Bone marrow (tissue), 2 donors: ENCODE results near the gene CCDC12.

Source experiments
- DNase-seq, 2 donors: peaks; one replicate each; lab custom pipeline; 2025; lab: John Stamatoyannopoulos, UW

CCDC12 gene

GRCh38 chr3:46996689-46997452, 20.3 kb upstream of the CCDC12 start:
- DNase-seq, result no peak

GRCh38 chr3:46995901-46996562, 19.5 kb upstream of the CCDC12 start:
- no peak for DNase-seq

DNA sequence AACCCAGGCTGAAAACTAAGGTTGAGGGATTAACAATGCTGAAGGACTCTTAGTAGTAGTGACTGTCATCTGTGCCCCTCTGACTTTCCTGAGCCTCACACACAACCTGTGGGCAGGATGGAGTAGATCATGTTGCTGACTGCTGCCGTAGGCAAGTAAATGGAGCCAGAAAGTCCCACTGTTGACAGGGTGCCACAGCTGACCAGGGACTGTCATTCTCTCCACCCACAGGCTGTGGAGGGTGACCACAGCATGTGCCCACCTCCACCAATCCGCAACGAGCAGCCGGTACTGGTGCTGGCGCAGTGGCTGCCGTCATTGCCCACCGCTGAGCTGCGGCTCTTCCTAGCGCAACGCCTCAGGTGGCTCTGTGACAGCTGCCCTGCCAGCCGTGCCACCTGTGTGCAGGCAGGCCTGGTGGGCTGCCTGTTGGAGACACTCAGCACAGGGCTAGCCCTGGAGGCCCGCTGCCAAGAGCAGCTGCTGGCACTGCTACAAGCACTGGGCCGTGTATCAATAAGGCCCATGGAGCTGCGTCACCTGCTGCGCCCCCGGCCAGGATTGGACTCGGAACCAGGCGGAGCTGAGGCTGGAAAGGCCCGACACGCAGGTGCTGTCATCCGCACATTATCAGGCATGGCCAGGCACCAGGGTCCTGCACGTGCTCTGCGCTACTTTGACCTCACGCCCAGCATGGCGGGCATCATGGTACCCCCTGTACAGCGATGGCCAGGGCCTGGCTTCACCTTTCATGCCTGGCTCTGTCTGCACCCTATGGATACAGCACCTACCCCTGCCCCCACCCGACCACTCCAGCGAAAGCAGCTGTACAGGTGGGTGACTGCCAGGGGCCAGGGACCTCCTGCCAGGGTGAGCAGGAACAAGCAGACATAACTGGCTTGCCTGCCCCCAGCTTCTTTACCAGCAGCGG, 18.5 kb upstream of the CCDC12 start:
- DNase-seq, result no peak

GRCh38 chr3:46993986-46994385, 17.4 kb upstream of the CCDC12 start:
- no peak for DNase-seq

DNA sequence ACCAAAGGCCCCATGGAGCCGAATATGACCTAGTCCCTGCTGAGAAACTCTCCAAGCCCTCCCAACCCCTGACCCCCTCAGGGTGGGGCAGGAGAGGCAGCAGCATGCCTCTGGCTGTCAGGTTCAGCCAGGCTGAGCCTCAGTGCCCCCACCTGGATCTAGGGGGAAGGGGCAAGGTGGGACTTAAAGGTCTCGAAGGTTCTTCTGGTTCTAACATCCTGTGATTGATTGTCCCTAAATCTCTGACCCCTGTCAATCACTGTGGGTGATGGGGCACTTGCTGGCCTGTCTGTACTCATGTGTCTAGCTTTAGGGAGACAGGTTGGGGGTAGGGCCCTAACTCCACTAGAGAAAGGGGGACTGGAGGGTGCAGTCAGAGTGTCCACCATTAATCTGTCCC, 16.7 kb upstream of the CCDC12 start:
- DNase-seq, result no peak

GRCh38 chr3:46992231-46992630, 15.7 kb upstream of the CCDC12 start:
- no peak for DNase-seq

DNA sequence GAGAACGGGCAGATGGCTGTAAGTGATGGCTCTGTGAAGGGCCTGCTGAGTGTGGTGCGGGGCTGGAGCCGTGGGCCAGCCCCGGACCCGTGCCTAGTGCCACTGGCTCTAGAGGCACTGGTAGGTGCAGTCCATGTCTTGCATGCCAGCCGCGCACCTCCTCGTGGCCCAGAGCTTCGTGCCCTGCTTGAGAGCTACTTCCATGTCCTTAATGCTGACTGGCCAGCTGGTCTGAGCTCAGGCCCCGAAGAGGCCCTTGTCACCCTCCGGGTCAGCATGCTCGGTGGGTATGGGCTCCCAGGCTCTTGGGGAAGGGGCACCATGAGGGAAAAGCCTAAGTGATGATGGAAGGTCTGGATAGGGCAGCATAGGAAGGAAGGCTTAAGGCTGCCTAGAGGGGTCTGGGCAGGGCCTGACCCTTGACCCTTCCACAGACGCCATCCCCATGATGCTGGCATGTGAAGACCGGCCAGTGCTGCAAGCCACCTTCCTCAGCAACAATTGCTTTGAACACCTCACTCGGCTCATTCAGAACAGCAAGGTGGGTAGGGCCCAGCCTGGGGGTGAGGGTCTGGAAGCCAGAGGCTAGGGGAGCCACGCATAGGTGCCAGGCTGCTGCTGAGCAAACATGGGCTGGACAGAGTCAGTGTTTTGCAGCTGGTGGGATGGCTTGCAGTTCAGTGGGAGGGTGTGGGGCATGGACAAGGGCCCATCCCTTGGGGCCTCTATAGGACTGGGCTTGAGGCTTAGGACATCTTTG, 15.0 kb upstream of the CCDC12 start:
- no peak for DNase-seq

- peak in 1 of 2 donors; percentile 14 for DNase-seq
Observed at GRCh38 chr3:46990573-46991374, 14.2 kb upstream of the CCDC12 start.

DNA sequence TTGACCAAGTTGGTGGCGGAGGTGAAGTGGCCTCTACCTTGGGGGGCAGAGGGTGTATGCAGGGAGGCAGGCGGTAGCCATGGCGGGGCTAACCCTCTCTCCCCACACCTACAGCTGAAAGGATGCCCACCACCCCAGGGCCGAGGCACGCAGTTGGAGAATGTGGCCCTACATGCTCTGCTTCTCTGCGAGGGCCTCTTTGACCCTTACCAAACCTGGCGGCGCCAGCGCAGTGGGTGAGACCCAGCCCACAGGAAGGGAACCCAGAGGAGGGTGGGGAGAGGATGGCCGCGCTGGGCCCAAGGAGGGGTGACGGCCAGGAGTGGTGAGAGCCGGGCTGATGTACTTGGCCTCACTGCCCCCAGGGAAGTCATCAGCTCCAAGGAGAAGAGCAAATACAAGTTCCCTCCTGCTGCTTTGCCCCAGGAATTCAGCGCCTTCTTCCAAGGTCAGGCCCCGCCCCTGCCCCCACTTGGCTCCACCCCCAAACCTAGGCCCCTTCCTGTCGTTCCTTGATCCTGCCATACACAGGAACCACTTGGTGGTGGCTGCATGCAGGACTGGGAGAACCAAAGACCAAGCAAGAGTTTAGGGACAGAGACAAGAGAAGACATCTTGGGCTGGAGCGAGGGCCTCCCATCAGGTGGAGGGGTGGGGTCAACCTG, 12.7 kb upstream of the CCDC12 start:
- no peak for DNase-seq

GRCh38 chr3:46988616-46989015, 12.1 kb upstream of the CCDC12 start:
- DNase-seq, result no peak

GRCh38 chr3:46987743-46988401, 11.3 kb upstream of the CCDC12 start:
- peak; percentile 54 to 69 for DNase-seq

DNA sequence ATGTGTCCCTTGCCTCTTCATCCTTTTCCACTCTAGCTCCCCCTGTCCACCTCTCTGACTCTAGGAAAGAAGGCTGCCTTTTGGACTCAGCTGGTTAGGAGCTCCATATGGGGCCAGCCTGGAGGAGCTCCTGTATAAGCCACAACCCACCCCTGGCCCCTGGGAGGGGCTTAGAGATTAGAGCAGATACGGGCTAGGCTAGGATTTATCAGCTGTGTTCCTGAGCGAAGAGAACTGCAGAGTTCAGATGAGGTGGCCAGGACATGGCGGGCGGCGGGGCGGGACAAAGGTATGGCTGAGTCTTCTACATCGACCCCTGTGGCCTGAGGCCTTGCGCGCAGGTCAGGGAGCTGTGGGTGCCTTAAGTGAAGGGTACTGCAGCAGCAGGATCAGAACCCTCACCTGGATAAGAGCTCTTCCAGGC, 10.8 kb upstream of the CCDC12 start:
- DNase-seq, result no peak

DNA sequence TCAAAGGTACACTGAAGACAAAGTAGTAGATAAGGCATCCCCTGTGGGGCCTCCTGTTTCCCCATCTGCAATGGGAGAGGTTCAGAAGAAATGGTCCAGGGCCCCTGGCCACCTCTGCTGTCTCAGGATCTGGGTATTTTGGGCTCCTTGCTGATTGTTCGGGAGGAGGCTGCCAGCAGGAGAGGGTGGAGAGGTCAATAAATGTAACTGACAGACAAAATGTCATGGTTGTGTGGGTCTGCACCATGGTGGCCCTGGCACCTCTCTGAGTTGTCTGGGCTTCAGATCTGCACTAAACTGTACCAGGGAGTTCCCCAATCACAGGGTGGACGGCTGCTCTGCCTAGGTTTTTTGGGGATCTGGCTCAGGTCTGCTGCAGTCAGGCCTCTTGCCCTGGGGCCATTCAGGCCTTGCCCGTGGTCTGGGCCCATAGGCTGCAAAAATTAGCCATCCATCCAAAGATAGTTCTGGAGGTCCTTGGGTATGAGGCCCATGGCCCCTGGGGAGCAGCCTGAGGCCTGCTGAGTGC, 10.3 kb upstream of the CCDC12 start:
- DNase-seq, result no peak

DNA sequence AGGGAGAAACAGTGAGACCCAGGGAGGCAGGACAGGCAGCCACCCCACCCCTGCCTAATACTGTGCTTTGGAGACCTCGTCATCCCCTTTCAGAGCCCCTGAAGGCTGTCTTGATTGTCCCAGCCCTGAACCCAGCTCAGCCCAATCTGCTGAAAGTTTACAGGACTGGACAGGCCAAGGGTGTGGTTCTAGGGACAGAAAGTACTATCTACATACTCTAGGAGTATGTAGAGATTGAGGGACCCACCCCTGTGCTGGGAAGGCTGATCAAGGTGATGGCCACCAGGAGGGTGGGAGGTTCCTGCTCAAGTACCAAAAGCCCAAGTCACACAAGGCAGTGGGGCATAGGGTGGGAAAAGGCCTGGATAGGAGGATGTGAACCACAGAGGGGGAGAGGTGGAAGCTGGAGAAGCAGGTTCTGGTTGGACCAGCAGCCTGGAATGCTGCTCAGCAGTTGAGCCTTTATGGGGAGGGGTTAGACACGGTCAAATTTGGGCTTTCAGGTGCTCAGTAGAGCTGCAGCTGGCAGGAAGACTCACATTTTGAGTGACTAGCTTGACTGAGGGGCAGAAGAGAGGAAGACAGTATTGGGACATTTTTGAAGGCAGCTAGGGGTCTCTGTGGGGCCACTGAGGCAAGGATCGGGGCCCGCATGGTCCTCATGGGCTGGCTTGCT, 9.6 kb upstream of the CCDC12 start:
- no peak for DNase-seq

DNA sequence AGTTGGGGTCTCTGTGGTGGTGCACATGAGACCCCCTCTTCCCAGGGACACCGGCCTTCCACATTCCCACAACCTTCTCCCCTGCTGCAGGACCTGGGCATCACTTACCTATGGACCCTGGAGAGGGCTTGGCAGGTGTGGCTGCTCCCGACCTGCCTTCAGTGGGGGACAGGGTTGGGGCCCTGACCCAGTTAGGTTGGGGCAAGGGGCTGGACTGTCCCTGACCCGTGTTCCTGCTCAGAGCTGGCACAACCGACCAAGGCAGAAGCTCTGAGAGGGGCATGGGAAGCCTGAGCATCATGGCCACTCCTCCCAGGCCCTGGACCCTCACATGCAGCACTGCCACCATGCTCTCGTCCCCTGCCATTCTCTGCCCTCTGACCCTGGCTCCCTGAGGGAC, 9.0 kb upstream of the CCDC12 start:
- no peak for DNase-seq

- no peak for DNase-seq
Observed at GRCh38 chr3:46984591-46985459, 8.3 kb upstream of the CCDC12 start.

DNA sequence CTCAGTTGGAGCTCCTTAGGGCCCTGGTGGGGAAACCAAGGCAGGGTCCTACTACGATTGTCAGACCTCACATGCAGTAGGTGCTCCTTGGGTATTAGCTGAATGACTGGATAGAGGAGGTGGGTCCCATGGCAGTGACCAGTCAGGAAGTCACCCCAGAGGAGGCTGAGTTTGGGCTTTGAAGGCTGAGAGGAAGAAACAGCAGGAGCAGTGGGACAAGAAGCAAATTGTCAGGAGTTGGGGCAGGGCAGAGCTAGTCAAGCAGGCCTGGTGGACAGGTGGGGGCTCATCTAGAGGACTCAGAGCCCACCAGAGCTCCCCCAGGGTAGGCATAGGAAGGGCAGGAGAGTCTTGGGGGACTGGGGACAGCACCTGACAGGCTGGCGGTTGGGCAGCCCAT, 6.0 kb upstream of the CCDC12 start:
- no peak for DNase-seq

- DNase-seq, result no peak
Observed at GRCh38 chr3:46981932-46982471, 5.5 kb upstream of the CCDC12 start.
